HG03378 (cell line): ENCODE measurements around the gene CTNNA2.
"Not testable (repeated sequence)": the region's sequence is repeated elsewhere in the genome, so short reads cannot be mapped to it uniquely, and the experiment has no call there.

ENCODE experiments used
- ATAC-seq: cut with Tn5 transposase; IDR thresholded peaks from one replicate; pipeline ENCODE4 v1.9.1; 2021; ENCODE audit warnings: mild to moderate bottlenecking, moderate library complexity; ENCODE audit not compliant: unreplicated experiment

CTNNA2 gene

GRCh38 chr2:80168801-80169200, 656.0 kb downstream of the CTNNA2 start:
- no peak for ATAC-seq

GRCh38 chr2:80169811-80170594, 657.2 kb downstream of the CTNNA2 start:
- ATAC-seq, result no peak

- no peak for ATAC-seq
Measured at GRCh38 chr2:80185091-80185490, 672.2 kb downstream of the CTNNA2 start.

- no peak for ATAC-seq
Measured at GRCh38 chr2:80186262-80186661, 673.4 kb downstream of the CTNNA2 start.

GRCh38 chr2:80187156-80187555, 674.3 kb downstream of the CTNNA2 start:
- no peak for ATAC-seq

GRCh38 chr2:80190166-80190565, 677.3 kb downstream of the CTNNA2 start:
- ATAC-seq, result no peak

- no peak for ATAC-seq
Measured at GRCh38 chr2:80193566-80193965, 680.7 kb downstream of the CTNNA2 start.

GRCh38 chr2:80195034-80195433, 682.2 kb downstream of the CTNNA2 start:
- no peak for ATAC-seq

GRCh38 chr2:80198042-80198441, 685.2 kb downstream of the CTNNA2 start:
- no peak for ATAC-seq

- ATAC-seq, result no peak
Measured at GRCh38 chr2:80199504-80199903, 686.7 kb downstream of the CTNNA2 start.

GRCh38 chr2:80203929-80204328, 691.1 kb downstream of the CTNNA2 start:
- ATAC-seq, result not testable (repeated sequence)

GRCh38 chr2:80205498-80205897, 692.6 kb downstream of the CTNNA2 start:
- no peak for ATAC-seq

- ATAC-seq, result no peak
Measured at GRCh38 chr2:80209458-80209857, 696.6 kb downstream of the CTNNA2 start.

- no peak for ATAC-seq
Measured at GRCh38 chr2:80217446-80217845, 704.6 kb downstream of the CTNNA2 start.

- no peak for ATAC-seq
Measured at GRCh38 chr2:80222644-80223043, 709.8 kb downstream of the CTNNA2 start.

GRCh38 chr2:80231421-80231820, 718.6 kb downstream of the CTNNA2 start:
- ATAC-seq, result no peak

- ATAC-seq, result no peak
Measured at GRCh38 chr2:80233333-80233732, 720.5 kb downstream of the CTNNA2 start.

GRCh38 chr2:80238692-80239469, 726.0 kb downstream of the CTNNA2 start:
- no peak for ATAC-seq

- ATAC-seq, result no peak
Measured at GRCh38 chr2:80242355-80242910, 729.6 kb downstream of the CTNNA2 start.

- ATAC-seq, result no peak
Measured at GRCh38 chr2:80244905-80245584, 732.2 kb downstream of the CTNNA2 start.

- ATAC-seq, result no peak
Measured at GRCh38 chr2:80246534-80246933, 733.7 kb downstream of the CTNNA2 start.
